Vagina (tissue), 2 donors: ENCODE data around the gene KAZN.

Experiments used
- POLR2A ChIP-seq, 2 donors: fragments of 450-650 bp; IDR thresholded peaks; one replicate each; pipeline ENCODE4 v1.6.1; 2017; ENCODE audit warnings: antibody characterized with exemption in 2 of 2, mild to moderate bottlenecking in 2 of 2, moderate library complexity in 2 of 2
- POLR2AphosphoS5 ChIP-seq, 2 donors: sonication (generic); formaldehyde crosslinking; IDR thresholded peaks; one replicate each; pipeline ENCODE4 v1.9.0; 2017; ENCODE audit warnings: antibody characterized with exemption in 2 of 2, mild to moderate bottlenecking in 2 of 2, low read depth in 1 of 2; ENCODE audit not compliant: insufficient read depth in 1 of 2
- TF ChIP-seq, protein P1 (sequence below), 3 experiments: fragments of 450-650 bp in 2 of 3; fragments of 200-600 bp in 1 of 3; sonication (generic) in 1 of 3; IDR thresholded peaks; one replicate each; pipeline ENCODE4 v1.5.1; 2017 to 2019; ENCODE audit warnings: antibody characterized with exemption in 3 of 3, mild to moderate bottlenecking in 2 of 3, moderate library complexity in 2 of 3

DNA sequence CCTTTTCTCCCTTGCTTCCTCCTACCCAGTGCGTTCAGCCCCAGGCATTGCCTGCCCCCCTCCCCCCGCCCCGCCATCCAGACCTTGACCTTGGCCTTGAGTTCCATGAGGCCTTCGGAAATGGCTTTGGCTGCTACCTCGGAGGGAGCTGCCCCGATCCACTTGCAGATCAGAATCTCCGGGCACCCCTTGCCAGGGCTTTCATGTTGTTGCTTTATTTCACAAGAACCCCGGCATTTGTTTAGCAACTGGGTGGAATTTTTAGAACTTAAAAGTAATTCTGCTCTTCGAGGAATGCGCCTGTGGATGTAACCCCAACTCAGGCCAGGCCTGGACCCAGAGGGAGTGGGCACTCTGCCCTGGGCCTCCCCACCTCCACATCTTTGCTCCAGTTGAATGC lies 401.0 kb downstream of the KAZN start:
- TF ChIP-seq POLR2A (IDR thresholded peaks at IDR 0.05) (no peak), POLR2AphosphoS5 (IDR thresholded peaks at IDR 0.05; ENCODE audit: insufficient read depth in 1 of 2, low read depth in 1 of 2) (no peak)
- TF ChIP-seq, protein P1, sequence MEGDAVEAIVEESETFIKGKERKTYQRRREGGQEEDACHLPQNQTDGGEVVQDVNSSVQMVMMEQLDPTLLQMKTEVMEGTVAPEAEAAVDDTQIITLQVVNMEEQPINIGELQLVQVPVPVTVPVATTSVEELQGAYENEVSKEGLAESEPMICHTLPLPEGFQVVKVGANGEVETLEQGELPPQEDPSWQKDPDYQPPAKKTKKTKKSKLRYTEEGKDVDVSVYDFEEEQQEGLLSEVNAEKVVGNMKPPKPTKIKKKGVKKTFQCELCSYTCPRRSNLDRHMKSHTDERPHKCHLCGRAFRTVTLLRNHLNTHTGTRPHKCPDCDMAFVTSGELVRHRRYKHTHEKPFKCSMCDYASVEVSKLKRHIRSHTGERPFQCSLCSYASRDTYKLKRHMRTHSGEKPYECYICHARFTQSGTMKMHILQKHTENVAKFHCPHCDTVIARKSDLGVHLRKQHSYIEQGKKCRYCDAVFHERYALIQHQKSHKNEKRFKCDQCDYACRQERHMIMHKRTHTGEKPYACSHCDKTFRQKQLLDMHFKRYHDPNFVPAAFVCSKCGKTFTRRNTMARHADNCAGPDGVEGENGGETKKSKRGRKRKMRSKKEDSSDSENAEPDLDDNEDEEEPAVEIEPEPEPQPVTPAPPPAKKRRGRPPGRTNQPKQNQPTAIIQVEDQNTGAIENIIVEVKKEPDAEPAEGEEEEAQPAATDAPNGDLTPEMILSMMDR (IDR thresholded peaks at IDR 0.05): no peak
